Measurements from ENCODE around the gene DENND5A.

Gene DENND5A

DNA sequence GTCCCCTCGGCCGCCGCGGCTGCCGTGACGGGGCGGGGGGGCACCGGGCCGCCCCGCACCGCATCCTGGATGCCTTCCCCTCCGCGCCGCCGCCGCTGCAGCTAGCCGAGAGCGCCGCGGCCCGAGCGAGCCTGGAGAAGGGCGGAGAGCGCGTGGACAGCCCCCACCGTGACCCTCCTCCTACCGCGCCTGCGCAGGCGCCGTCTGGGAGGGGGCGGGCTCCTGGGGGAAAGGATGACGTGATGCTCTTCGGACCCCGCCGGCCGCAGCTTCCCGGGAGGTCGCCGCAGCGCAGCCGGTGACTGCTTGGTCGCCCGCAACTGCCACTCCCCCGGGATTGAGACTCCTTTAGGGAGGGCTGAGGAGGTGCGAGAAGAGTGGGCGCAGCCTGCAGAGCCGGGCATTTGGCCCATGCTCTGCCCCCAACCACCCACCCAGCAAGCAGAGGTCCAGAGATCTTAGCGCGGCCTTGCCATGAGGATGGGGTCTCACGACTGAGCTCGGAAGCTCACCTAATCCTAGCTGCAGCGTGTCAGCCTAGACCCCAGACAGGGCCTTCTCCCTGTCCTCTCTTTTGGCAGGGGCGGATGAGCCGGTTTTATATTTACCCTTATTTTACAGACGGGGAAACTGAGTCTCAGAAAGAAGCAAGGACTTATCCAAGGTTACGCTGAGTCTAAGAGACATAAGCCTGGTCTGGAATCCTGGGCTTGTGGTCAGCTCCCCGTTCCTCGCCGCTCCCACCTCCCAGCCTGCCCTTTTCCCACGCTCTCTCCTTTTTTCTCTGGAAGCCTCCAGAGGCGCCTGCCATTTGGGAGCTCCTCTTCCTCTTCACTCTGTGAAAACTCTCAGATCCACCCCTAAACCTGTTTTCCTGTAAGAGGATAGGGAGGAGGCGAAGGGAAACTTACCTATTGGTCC is at the start of gene DENND5A:
DENND5A (minus strand) TSS at position 140 of the 921 bp plus-strand sequence. CDS start 281 bp downstream, outside the sequence.
- peak; percentile 80 for DNase-seq

DNA sequence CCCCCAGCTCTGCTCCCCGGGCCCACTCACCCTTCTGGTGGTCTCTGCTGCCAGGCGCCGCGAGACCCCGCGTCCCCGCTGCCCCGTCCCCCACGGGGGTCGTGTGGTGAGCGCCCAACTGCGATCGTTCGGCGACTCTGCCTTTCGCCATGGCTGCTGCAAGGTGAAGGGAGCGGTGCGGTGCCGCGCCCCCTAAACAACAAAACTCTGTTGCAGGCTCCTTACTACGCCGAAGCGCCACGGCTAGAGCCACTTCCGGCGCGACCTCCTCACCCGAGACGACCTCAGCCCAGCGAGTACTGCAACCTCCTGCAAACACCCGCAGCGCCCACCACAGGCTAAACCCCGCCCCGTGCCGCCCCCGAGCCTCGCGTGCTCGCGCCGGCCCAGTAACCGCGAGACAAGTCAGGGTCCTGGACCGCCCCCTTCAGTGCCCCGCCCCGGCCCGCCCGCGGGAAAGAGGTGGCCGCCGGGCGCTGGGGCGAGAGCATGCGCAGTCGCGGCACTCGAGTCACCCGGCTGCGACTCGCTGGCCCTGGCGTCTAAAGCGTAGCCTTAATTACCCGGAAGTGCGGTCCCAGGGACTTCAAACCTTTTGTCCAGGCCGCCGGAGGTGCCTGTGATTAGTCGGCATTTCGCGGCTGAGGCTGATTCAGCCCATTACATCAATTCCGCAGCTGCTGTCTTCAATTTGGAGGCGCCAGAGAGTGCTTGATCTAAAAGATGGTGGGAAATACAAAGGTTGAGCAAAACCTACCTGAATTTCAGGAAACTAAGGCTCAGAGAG is 49.3 kb upstream of the DENND5A start, which contains the start of gene TMEM41B:
TMEM41B (minus strand) TSS at position 303 of the 787 bp plus-strand sequence; CDS start at position 151, 152 bp downstream.
- DNase-seq = peak; percentile 97

DNA sequence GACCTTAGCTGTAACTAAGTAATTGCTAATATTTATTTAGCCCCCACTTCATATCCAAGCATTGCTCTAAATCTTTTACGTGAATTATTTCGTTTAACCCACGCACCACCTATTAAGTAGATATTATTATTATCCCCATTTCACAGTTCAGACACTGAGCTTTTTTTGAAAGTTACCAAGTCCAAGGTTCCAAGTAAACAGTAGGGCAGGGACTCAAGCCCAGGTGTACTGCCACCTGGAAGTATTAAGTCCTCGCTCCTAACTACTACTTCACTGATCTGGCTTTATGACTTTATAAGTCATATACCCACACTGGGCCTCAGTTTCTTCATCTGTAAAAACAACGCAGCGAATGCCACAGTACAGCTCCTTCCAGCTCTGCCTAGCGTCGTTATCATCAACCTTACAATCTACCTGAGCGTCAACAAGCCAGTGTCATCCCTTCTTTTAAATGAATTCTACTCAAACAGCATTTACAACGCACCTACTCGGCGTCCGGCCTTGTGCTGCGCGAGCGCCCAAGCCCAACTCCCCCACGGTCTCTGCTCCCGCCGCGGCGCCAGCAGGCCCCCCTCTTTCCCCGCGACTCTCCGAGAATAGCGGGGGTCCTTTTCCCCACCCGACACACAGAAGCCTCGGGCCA is 48.6 kb upstream of the DENND5A start:
- peak; percentile 15 for DNase-seq

DNA sequence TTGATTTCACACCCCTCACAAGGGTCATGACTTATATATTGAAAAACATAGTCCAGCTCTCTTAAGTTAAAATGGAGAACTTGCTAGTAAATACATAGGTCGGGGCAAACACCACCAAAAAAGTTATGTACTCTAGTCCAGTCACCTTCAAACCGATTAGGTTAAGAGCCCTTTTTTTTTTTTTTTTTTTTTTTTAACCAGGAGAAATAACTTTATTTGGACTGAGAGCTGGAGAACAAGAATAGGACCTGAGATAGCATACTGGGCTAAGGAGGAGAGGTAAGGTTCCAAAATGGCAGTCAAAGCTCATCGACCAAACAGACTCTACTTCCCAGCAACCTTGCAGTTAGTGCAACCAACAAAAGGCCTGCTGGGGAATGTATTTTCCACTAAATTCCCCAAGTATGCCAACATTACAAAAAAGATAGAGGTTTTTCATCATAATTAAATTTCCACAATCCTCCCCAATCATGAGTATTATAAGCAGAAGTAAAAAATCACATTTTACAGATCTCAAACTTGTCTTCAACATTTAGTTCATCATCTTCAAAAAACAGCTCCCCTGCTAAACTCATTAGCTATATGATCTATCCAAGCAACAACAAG is 45.4 kb upstream of the DENND5A start:
- DNase-seq = no peak

DNA sequence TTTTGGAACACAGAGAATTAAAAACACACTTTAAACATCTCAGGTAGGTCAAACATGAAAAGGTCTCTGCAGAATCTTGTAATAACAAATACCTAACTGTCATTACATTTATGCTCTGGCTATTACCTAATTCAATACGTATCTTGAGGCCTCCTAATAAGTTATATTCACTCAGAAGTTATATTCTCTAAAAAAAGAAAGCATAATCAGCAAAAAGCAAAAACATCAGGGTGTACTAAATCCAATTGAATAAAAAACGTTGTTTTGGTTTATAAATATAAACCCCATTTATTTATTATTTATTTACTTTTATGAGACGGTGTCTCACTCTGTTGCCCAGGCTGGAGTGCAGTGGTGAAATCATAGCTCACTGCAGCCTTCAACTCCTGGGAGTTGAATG is 39.0 kb upstream of the DENND5A start:
- DNase-seq = no peak

DNA sequence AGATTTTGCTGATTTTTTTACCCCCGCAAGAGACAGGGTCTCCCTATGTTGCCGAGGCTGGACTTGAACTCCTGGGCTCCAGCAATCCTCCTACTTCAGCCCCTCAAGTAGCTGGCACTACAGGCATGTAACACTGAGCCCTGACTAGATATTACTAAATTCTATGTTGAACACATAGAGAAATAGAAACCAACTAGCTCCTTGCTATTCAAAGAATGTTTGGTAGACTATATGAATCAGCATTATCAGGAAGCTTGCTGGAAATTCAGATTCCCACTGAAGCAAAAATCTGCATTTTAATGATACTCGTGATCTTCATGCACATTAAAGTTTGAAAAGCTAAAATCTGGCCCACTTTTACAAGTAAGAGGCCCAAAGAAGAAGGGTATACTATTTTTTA is 37.3 kb upstream of the DENND5A start:
- DNase-seq = no peak

DNA sequence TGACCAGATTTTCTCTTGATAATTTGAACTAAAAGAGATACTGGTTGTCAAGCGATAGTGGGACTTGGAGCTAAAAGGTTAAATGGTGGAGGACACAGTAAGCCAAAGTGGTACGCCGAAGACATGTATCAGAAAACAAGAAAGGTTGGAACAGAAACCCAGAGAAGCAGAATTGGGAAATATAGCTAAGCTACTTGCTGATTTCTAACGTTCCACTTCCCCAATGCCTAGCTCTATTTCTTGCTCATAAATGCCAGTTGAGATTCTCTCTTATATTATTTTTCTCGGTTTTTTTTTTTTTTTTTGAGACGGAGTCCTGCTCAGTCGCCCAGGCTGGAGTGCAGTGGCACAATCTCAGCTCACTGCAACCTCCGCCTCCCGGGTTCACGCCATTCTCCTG is 36.6 kb upstream of the DENND5A start:
- DNase-seq = no peak

DNA sequence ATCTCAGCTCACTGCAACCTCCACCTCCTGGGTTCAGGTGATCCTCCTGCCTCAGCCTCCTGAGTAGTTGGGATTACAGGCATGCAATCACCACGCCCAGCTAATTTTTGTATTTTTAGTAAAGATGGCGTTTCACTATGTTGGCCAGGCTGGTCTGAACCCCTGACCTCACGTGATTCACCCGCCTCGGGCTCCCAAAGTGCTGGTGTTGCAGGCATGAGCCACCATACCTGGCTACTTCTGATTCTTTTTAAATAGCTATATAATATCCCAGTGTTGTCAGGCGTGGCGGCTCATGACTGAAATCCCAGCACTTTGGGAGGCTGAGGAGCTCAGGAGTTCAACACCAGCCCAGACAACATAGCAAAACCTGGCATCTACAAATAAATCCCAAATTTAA is 28.5 kb upstream of the DENND5A start:
- DNase-seq = no peak

DNA sequence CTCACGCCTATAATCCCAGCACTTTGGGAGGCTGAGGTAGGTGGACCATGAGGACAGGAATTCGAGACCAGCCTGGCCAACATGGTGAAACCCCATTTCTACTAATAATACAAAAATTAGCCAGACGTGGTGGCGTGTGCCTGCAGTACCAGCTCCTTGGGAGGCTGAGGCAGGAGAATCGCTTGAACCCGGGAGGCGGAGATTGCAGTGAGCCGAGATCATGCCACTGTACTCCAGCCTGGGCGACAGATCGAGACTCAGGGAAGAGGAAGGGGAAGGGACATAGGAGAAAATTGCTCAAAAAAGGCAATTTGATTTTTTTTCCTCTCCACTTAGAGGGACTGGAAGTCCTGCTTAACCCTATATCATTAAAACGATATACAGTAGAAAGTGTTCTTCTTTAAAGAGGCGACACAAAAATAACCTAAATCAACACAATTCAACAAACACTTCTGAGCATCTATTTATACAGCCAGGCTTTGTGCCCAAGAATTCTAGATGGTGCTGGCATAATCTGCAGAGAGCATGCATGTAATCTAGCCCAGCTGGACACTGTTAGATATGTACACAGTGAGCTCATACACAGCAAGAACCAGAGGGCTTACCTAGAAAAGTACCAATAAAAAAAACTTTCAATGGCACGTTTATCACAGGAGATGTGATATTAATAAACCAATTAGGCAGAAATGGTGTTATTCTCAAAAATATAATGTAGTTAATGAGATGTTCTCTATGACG is 20.9 kb upstream of the DENND5A start:
- no peak for DNase-seq

DNA sequence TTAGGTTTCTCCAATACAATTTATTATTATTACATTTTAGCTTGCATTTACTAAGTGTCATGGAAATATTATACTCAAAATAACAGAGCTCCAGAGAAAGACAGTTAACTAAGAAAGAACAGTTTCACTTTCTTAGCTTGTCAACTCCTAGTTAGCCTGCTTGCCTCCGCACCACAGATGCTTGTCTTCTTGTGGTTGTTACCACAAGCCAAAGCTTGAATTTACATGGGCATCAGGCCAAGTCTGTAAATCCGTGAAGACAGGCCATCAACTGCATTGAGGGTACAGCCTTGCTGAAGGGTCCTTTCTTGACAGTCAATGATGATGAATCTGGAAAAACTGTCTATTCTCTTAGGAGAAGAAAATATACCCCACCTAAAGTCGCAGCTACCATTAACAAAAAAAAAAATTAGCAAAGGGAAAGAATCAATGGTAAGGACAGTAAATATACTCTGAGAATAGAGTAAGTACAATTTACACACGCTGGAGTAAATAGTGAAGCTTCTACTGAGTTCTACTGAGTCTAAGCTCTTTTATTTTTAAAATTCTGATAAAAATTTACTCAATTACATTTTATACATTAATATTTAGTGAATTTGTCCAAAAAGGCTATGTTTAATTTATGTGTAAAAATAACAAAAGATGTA is 15.6 kb upstream of the DENND5A start:
- DNase-seq = peak; percentile 71

DNA sequence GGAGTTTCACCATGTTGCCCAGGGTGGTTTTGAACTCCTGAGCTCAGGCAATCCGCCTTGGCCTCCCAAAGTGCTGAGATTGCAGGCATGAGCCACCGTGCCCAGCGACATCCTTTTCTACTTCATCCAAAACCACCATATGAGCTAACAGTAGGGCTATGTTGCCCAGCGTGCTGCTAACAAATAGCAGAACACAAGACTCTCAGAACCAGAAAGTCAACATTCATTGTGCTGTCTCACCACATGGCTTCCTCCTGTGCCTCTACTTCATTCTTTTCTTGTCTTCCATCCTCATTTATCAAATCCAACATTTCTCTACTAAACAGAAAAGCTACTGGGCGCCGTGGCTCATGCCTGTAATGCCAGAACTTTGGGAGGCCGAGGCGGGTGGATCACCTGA is 12.0 kb upstream of the DENND5A start:
- no peak for DNase-seq

DNA sequence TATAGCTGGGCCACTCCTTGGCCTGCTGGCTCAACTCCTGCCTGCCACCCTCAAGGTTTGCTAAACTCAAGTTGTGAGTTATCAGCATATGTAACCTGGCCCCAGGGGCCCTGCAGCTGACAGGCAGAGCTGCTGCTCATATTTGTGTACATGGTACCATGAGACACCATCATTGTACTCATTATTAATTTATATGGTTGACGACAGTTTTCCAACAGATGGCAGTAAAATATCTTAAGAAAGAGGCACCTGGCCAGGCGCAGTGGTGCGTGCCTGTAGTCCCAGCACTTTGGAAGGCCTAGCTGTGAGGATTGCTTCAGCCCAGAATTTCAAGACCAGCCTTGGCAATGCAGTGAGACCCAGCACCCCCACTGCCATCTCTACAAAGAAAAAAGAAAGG is 11.4 kb upstream of the DENND5A start:
- DNase-seq = no peak

DNA sequence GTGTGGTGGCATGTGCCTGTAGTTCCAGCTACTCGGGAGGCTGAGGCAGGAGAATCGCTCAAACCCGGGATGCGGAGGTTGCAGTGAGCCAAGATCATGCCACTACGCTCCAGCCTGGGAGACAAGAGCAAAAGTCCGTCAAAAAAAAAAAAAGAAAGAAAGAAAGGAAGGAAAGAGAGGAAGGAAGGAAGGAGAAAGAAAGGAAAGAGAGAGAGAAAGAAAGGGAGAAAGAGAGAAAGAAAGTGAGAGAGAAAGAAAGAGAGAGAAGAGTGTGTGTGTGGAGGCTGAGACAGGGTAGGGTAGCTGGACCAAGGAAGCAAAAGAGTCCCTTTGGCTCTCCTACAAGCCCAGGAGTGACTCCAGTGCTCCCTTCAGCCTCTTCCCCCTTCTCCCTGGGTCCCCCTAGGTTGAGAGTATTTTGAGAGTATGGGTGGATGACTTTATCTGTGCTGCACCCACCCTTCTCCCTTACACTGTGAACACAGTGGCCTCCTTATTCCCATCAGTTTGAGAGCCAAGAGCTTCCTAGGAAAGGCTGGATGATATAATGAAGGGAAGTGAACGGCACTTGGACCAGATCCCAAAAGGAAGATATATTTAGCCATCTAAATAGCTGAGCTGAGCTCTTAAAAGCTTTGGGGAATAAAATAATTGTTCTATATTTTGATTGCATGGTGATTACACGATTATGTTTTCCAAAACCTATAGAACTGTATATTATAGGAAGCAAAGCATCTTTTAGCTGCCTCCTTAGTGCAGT is 9.5 kb upstream of the DENND5A start:
- no peak for DNase-seq

DNA sequence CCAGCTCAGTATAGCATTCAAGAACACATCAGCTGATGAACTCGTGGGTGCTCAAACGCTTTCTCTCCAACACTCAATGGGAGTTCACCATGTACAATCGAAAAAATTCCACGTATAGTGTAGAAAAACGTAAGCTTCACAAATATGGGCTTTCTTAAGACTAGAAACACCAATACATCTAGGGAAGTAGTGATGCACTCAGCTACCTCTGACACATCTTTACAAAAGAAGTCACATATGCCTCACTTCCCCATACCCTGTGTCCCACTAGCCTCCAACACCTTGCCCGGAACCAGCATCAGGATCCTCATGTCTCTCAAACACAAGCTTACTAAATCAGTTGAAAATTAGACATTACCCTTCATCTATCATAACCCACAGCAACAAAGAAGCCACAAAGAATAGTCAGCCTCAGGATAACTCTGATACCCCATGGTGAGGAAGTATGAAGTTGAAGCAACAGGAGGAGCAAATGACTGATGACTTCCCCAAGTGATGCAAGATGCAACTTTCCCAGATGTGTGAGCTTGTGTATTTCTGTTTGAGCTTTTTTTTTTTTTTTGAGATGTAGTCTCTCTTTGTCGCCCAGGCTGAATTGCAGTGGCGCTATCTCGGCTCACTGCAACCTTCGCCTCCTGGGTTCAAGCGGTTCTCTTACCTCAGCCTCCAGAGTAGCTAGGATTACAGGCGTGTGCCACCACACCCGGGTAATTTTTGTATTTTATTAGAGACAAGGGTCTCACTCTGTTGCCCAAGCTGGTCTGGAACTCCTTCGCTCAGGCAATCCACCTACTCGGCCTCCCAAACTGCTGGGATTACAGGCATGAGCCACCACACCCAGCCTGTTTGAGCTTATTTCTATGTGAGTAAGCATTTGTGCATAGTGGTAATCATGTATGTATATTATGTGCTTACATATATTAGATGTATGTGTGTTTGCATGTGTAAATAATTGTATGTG is 8.5 kb upstream of the DENND5A start:
- no peak for DNase-seq

DNA sequence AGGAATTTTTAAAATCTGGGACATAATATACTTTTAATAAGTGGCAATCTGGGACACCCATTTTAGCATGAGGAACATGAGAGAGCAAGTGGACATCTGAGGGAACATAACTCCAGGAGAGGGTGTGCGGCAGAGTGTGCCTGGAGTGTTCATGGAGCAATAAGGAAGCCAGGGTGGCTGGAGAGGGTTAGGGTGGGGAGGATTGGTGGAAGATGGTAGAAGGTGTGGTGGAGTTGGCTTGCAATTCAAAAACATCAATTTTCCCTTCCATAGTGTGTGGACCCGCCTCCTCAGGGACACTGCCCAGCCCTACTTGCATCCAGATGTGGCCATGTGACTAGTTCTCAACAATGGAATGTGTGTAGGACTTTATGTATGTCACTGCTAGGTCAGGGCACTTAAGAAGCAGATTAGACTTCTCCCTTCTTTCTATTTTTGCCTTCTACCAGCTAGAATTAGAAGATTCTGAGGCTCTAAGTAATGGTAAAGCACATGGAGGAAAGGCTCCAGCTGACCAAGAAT is 4.4 kb upstream of the DENND5A start:
- DNase-seq = no peak

DNA sequence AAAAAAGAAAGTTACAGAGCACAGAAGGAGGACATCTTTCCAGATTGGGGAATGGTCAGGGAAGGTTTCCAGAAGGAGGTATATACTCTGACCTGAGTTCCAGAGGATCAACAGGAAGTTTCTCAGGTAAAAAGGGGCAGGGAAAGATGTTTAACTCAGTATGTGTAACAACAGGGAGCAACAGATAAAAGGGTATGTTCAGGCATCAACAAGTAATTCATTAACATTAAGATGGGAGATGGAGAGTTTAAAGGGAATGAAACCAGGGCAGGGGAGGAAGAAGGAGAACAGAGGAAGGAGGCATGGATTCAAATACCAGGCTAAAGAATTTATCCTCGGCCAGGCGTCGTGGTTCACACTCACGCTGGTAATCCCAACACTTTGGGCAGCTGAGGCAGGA is 2.5 kb upstream of the DENND5A start:
- DNase-seq = no peak

DNA sequence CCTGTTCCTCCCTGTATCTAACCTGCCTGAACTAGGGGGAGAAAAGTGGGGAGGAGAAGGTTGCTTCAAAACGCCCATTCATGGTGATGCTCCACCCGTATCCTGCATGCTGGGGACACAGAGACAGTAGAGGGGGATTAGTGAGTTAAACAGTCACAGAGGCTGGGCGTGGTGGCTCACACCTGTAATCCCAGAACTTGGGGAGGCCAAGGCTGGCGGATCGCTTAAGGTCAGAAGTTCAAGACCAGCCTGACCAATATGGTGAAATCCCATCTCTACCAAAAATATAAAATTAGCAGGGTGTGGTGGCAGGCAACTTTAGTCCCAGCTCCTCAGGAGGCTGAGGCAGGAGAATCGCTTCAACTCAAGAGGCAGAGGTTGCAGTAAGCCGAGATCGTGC is 1.8 kb upstream of the DENND5A start:
- DNase-seq = no peak

DNA sequence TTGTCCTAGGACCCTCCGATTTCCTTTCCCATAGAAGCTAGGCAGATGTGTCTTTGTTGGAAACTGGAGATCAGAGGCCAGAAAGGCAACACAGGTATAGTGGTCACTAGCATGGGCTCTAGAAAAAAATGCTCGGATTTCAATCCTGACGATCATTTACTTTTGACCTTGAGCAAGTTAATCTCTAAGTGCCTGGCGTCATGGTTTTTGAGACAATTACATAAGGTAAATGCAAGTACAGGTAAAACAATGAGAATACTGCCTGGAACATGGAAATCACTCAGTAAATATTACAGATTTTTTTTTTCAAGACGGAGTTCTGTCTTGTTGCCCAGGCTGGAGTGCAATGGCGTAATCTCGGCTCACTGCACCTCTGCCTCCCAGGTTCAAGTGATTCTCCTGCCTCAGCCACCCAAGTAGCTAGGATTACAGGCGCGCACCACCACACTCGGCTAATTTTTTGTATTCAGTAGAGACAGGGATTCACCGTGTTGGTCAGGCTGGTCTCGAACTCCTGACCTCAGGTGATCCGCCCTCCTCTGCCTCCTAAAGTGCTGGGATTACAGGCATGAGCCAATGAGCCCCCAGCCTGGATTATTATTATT is 1.1 kb upstream of the DENND5A start:
- no peak for DNase-seq
